PC-3 (cell line): ENCODE measurements around the gene TMC3.

Experiments
- EZH2 ChIP-seq: fragments of 300-600 bp; sonication (generic); IDR thresholded peaks from one replicate; pipeline ENCODE4 v1.6.1; 2017; ENCODE audit warnings: antibody characterized with exemption, mild to moderate bottlenecking, low read length; ENCODE audit not compliant: unreplicated experiment
- EZH2phosphoT487 ChIP-seq: fragments of 300-600 bp; sonication (generic); IDR thresholded peaks from 2 replicates; pipeline ENCODE4 v1.6.1; 2018; ENCODE audit warnings: mild to moderate bottlenecking, antibody characterized with exemption, low read length, borderline replicate concordance
- TF ChIP-seq, protein P1 (sequence below): fragments of 300-600 bp; sonication (generic); conservative IDR thresholded peaks from 2 replicates; pipeline ENCODE4 v1.5.1; 2017; ENCODE audit warnings: antibody characterized with exemption, low read depth, mild to moderate bottlenecking, low read length

DNA sequence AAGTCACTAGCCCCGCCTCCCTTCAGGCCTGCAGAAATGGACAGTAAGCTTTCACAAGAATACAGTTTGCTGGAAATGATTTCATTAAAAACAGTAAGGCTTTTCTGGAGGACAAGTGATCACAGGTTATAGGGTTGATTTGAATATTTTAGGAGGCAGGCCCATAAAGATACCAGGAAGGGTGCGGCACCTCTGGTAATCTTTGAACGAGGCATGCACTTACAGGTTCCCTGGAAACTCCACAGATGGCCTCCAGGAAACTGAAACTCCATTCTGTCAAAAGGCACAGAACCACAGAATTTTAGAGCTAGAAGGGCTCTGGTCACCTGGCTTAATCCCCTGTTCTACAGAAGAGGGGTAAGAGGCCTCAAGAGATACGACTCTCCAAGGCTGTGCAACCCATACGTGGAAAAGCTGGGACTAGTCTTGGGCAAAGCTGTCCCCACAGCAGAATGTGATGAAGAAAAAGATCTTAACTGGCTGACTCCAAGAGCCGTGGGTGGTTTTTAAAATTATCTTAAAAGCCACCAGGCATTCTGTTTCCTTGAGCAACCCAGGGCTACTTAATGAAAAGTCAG is 51.2 kb downstream of the TMC3 start:
- TF ChIP-seq, protein P1, sequence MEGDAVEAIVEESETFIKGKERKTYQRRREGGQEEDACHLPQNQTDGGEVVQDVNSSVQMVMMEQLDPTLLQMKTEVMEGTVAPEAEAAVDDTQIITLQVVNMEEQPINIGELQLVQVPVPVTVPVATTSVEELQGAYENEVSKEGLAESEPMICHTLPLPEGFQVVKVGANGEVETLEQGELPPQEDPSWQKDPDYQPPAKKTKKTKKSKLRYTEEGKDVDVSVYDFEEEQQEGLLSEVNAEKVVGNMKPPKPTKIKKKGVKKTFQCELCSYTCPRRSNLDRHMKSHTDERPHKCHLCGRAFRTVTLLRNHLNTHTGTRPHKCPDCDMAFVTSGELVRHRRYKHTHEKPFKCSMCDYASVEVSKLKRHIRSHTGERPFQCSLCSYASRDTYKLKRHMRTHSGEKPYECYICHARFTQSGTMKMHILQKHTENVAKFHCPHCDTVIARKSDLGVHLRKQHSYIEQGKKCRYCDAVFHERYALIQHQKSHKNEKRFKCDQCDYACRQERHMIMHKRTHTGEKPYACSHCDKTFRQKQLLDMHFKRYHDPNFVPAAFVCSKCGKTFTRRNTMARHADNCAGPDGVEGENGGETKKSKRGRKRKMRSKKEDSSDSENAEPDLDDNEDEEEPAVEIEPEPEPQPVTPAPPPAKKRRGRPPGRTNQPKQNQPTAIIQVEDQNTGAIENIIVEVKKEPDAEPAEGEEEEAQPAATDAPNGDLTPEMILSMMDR, result no peak
- no peak for TF ChIP-seq EZH2
- no peak for TF ChIP-seq EZH2phosphoT487
